IPS-18c (cell line): Measurements from ENCODE around the gene ZNF302.
"Not testable (repeated sequence)": the region's sequence is repeated elsewhere in the genome, so short reads cannot be mapped to it uniquely, and the experiment has no call there.

Experiments
- H3K4me3 ChIP-seq: 2 replicates; pipeline ENCODE4 v1.7.0; 2013; ENCODE audit warnings: low read depth, mild to moderate bottlenecking, low read length, moderate library complexity; ENCODE audit not compliant: insufficient read depth
- H3K9me3 ChIP-seq: one replicate; pipeline ENCODE4 v1.6.1; 2013; ENCODE audit warnings: mild to moderate bottlenecking, low read length, moderate library complexity; ENCODE audit not compliant: control insufficient read depth, insufficient read depth

ZNF302 gene

DNA sequence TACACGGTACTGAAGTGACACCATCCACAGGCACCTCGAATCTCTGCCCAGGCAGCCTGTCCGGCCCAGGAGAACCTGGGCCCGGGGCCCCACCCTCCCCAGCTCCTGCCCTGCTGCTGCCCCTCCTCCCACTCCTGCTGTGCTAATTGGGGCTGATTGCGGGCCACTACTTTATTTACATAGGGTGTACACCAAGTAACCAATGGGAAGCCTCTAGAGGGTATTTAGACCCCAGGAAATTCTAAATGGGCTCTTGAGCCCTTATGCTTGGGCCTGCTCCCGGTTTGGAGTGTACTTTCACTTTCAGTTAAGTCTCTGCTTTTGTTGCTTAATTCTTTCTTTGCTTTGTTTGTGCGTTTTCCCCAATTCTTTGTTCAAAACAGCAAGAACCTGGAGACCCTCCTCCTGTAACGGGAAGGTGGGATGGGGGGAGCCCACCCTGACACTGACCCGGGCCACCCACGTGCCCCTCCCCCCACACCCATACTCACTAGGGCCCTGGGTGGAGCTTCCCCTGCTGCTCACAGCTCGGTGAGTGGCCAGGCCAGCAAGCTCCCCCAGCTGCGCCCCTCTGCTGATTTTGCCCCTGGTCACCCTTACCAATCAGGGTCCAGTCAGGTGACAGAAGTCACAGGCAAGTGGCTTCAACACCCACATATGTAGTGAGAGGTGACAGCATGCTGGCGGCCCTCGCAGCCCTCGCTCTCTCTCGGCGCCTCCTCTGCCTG is 10.0 kb upstream of the ZNF302 start:
- no peaks in the 10 kb centered on the region for H3K9me3 ChIP-seq
- H3K4me3 ChIP-seq: peak overlapping the region; percentile 34; the same call in 1 of the 2 replicates

DNA sequence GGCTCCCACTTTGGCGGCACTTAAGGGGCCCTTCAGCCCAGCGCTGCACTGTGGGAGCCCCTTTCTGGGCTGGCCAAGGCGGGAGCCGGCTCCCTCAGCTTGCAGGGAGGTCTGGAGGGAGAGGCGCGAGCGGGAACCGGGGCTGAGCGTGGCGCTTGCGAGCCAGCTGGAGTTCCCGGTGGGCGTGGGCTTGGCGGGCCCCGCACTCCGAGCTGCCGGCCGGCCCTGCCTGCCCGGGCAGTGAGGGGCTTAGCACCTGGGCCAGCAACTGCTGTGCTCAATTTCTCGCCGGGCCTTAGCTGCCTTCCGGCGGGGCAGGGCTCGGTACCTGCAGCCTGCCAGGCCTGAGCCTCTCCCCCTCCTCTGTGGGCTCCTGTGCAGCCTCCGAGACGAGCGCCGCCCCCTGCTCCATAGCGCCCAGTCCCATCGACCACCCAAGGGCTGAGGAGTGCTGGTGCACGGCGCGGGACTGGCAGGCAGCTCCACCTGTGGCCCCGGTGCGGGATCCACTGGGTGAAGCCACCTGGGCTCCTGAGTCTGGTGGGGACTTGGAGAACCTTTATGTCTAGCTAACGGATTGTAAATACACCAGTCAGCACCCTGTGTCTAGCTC is 9.3 kb upstream of the ZNF302 start:
- not testable (repeated sequence) for H3K4me3 ChIP-seq, H3K9me3 ChIP-seq

DNA sequence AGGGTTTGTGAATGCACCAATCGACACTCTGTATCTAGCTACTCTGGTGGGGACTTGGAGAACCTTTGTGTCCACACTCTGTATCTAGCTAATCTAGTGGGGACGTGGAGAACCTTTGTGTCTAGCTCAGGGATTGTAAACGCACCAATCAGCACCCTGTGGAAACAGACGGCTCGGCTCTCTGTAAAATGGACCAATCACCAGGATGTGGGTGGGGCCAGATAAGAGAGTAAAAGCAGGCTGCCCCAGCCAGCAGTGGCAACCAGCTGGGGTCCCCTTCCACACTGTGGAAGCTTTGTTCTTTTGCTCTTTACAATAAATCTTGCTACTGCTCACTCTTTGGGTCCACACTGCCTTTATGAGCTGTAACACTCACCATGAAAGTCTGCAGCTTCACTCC is 8.8 kb upstream of the ZNF302 start:
- H3K9me3 ChIP-seq, H3K4me3 ChIP-seq: not testable (repeated sequence)

GRCh38 chr19:34669305-34669704 is 8.2 kb upstream of the ZNF302 start:
- H3K9me3 ChIP-seq: no peaks in the 10 kb centered on the region
- no peak overlapping the region for H3K4me3 ChIP-seq

- Histone ChIP-seq H3K4me3 (no peak overlapping the region), H3K9me3 (no peaks in the 10 kb centered on the region)
Observed at GRCh38 chr19:34671972-34672371, 5.5 kb upstream of the ZNF302 start.

DNA sequence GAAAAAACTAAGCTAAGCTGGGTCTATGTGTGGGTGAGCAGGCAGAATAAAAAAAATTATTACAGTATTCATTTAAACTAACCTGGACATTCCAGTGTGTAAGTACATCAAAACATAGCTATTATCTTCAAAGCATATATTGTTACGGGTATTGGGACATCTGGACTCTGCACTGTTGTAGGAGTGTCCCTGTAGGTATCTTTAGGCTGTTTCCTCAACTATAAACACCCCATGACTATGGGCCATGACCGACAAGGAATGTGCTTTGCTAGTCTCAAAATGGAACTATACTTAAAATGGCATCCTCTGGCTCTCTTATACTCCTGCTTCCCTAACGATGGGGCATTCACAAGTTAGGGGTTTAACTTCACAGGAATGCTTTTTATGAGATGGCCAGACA is 3.9 kb upstream of the ZNF302 start:
- H3K4me3 ChIP-seq: no peak overlapping the region
- H3K9me3 ChIP-seq: peaks cover 1% of the 10 kb centered on the region

DNA sequence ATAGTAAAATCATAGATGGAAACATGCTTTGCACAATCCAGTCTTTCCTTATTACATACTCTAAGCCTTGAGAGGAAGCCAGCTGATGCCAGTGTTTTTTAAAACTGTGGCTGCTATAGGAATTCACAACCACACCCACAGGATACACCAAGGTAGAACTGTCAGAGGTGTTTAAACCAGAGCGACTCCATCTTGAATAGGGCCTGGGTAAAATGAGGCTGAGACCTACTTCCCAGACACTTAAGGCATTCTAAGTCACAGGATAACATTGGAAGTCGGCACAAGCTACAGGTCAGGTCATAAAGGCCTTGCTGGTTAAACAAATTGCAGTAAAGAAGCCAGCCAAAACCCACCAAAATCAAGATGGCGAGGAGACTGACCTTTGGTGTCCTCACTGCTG is 2.2 kb upstream of the ZNF302 start:
- H3K4me3 ChIP-seq: no peak overlapping the region
- peaks cover 2% of the 10 kb centered on the region for H3K9me3 ChIP-seq

GRCh38 chr19:34675919-34676318 is 1.6 kb upstream of the ZNF302 start:
- Histone ChIP-seq H3K9me3 (peaks cover 2% of the 10 kb centered on the region), H3K4me3 (peak overlapping the region; percentile 87; the same call in 1 of the 2 replicates)

DNA sequence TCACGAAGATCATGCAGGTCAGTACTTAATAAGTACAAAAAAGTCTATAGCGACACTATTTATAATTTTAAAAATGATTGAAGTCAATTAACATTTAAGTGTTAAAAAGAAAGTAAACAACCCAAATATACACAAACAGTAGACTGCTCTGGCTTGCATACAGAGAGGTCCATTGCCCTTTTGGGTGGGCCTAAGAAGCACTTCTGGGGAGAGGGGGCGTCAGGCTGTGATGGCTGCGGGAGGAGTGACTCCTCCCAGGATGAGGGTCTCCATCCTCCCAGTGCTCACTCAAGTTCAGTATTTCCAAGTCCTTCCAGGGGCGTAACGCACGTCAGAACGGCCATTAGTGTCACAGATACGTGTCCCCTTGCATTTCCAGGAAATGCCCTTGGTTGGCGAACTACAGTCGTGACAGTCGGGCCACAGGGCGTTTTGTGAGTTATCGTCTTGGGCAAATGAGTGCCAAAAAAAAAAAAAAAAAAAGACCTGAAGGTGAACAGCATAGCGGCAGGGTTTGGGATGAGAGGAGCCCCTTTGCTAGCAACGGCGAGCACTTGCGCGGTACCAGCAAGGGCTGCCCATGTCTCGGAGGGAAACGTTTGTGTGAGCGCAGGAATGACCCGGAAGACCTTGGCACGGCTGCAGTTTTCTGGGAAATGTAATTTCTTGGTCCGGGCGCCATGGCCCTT is 637 bp upstream of the ZNF302 start, which contains the start of gene SCGB2B2:
Gene SCGB2B2, minus strand, starts transcription at position 463 of the 689 bp plus-strand sequence. CDS start 82,596 bp downstream, outside the sequence.
- Histone ChIP-seq H3K9me3 (peaks cover 4% of the 10 kb centered on the region), H3K4me3 (peak within 1 kb of the TSS; percentile 87)

- Histone ChIP-seq H3K9me3 (peaks cover 4% of the 10 kb centered on the region), H3K4me3 (peak overlapping the region; percentile 87)
Observed at GRCh38 chr19:34678085-34678412, 571 bp downstream of the ZNF302 start.

GRCh38 chr19:34678421-34678820 is 943 bp downstream of the ZNF302 start:
- H3K9me3 ChIP-seq: peaks cover 4% of the 10 kb centered on the region
- peak overlapping the region; percentile 87 for H3K4me3 ChIP-seq

GRCh38 chr19:34681478-34681877 is 4.0 kb downstream of the ZNF302 start:
- H3K9me3 ChIP-seq: peaks cover 4% of the 10 kb centered on the region

GRCh38 chr19:34685266-34685665 is 7.8 kb downstream of the ZNF302 start:
- not testable (repeated sequence) for H3K9me3 ChIP-seq, H3K4me3 ChIP-seq

More at GRCh38 chr19:34681478-34681877, 4.0 kb downstream of the ZNF302 start:
- no peak overlapping the region for H3K4me3 ChIP-seq

DNA sequence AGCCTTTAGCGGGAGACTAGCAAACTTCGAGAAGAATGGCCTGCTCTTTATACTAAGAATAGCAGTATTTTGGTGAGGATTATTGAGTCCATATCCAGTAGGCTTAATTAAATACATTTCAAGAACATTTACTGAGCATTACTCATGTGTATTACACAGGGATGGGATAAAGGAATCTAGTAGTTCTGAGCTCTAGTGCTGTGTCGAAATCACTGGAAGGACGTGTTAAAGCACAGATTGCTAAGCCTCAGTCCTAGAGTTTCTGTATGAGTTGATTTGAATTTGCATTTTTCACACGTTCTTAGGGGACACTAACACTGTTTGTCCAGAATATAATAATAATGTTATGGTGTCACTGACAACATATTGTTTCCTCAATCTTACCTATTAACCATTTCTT is 9.0 kb downstream of the ZNF302 start:
- peaks cover 1% of the 10 kb centered on the region for H3K9me3 ChIP-seq
- no peak overlapping the region for H3K4me3 ChIP-seq

DNA sequence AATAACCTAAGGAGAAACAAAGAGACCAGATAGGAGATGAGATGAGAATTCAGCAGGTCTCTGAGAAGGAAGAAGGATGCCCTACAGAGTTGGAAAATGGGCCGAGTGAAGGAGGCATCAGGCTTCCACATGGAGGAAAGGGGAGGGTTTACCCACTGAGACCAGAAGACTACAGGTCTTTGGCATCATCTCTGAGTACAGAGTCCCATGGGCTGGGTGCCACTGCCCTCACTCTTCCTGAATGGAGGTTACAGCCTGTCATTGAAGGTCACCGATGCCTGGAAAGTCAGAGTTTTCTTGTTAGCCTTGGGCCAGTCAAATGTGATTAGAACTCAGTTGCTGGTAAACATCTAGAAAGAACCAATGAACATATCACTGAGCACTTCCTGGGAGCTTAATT is 9.9 kb downstream of the ZNF302 start:
- no peaks in the 10 kb centered on the region for H3K9me3 ChIP-seq

DNA sequence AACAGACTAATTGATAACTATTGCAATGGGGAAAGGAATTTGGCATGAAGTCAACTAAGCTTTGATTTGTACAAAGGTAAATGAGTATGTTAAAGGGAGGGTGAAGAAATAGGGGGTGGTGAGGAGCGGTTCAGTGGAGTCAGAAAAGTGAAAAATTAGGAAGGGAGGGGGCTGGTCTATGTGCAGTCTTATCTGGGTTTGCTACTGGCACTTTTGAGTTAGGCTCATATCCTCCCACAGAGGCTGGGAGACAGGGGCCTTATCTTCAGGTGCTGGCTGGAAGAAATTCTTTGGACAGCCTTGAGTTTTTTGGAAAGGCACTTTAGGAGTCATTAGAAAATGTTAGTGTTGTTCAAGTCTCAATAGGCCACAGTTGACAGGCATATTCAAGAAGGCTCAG is 11.1 kb downstream of the ZNF302 start:
- H3K9me3 ChIP-seq: no peaks in the 10 kb centered on the region
- H3K4me3 ChIP-seq: no peak overlapping the region

More for the DNA sequence above, 9.9 kb downstream of the ZNF302 start:
- H3K4me3 ChIP-seq: no peak overlapping the region

DNA sequence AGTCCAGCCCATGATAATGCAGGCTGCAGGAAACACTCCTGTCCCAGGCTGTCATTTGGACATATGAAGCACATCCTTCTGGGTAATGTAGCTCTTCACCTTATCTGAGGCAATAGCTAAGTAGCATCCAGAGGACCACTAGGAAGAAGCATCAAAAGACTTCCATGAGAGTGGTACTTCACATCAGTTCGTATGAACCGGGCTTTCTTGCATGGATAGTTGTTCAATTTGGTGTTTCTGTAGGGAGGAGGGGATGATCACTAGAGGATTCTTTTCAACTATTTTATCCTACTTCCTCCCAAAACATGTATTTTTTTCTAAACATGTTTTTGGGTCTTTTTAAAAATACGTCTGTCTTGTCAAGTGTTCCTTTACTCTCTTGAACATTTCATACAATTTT is 12.9 kb downstream of the ZNF302 start:
- Histone ChIP-seq H3K9me3 (no peaks in the 10 kb centered on the region), H3K4me3 (no peak overlapping the region)

DNA sequence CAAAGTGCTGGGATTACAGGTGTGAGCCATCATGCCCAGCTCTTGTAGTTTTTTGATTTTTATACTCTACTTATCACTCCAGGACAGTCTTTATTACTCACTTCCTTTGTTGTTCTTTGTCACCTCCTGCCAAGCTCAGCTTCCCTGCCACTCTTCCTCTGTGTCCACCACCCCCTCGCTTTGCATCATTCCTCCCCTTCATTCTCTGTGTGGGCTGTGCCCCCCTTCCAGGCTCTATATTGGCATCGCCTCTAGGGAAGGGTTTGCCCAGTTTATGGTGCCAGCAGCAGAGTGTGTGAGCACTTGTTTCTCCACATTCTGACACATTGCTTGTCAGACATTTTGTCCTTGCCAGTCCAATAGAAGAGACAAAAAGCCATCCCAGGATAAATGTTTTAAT is 15.1 kb downstream of the ZNF302 start:
- H3K4me3 ChIP-seq: no peak overlapping the region
- H3K9me3 ChIP-seq: no peaks in the 10 kb centered on the region
